GM23338 (cell line): ENCODE results near the gene HCN2.

ENCODE experiments used
- EZH2 ChIP-seq: fragments of 200-600 bp; sonication (generic); IDR thresholded peaks from one replicate; pipeline ENCODE4 v1.8.0; 2017; ENCODE audit warnings: antibody characterized with exemption, mild to moderate bottlenecking, low read depth; ENCODE audit not compliant: unreplicated experiment
- EZH2phosphoT487 ChIP-seq: fragments of 200-600 bp; sonication (generic); IDR thresholded peaks from one replicate; pipeline ENCODE4 v1.8.1; 2018; ENCODE audit warnings: antibody characterized with exemption; ENCODE audit not compliant: unreplicated experiment
- JUNB ChIP-seq: IDR thresholded peaks from one replicate; pipeline ENCODE4 v1.6.1; 2016; ENCODE audit warnings: antibody characterized with exemption; ENCODE audit not compliant: unreplicated experiment
- POLR2AphosphoS5 ChIP-seq: IDR thresholded peaks from 2 replicates; pipeline ENCODE4 v1.6.1; 2016; ENCODE audit warnings: antibody characterized with exemption, low read depth
- TF ChIP-seq, protein P1 (sequence below): IDR thresholded peaks from 2 replicates; pipeline ENCODE4 v1.6.1; 2016; ENCODE audit warnings: antibody characterized with exemption
- TF ChIP-seq, protein P2 (sequence below): IDR thresholded peaks from one replicate; pipeline ENCODE4 v1.6.1; 2018; ENCODE audit warnings: antibody characterized with exemption; ENCODE audit not compliant: unreplicated experiment
- TF ChIP-seq, protein P3 (sequence below), 2 experiments: fragments of 200-600 bp in 1 of 2; sonication (generic) in 1 of 2; conservative IDR thresholded peaks; 2 replicates each; pipeline versions ENCODE4 v1.5.1 to v1.6.1; 2016 to 2017; ENCODE audit warnings: antibody characterized with exemption in 2 of 2, low read depth in 2 of 2, mild to moderate bottlenecking in 2 of 2, moderate library complexity in 1 of 2

DNA sequence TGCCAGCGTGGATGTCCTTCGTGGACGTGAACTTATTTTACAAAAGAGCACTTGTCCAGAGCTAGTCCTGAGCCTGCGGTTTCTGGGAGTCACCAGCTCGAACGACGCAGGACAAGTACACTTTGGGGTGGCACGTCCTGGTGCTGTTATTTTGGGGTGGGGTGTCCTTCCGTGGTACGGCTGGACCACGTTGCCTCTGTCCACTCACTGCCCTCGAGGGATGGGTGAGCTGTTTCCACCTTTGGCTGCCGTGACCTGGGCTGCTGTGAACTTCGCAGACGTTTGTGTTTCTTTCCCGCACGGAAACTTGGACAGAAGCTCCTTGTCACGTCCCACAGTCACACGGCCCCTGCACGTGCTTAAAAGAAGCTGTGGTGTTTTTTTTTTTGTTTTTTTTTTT lies 34.9 kb upstream of the HCN2 start:
- TF ChIP-seq, protein P1, sequence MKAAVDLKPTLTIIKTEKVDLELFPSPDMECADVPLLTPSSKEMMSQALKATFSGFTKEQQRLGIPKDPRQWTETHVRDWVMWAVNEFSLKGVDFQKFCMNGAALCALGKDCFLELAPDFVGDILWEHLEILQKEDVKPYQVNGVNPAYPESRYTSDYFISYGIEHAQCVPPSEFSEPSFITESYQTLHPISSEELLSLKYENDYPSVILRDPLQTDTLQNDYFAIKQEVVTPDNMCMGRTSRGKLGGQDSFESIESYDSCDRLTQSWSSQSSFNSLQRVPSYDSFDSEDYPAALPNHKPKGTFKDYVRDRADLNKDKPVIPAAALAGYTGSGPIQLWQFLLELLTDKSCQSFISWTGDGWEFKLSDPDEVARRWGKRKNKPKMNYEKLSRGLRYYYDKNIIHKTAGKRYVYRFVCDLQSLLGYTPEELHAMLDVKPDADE = no peak
- TF ChIP-seq, protein P2, sequence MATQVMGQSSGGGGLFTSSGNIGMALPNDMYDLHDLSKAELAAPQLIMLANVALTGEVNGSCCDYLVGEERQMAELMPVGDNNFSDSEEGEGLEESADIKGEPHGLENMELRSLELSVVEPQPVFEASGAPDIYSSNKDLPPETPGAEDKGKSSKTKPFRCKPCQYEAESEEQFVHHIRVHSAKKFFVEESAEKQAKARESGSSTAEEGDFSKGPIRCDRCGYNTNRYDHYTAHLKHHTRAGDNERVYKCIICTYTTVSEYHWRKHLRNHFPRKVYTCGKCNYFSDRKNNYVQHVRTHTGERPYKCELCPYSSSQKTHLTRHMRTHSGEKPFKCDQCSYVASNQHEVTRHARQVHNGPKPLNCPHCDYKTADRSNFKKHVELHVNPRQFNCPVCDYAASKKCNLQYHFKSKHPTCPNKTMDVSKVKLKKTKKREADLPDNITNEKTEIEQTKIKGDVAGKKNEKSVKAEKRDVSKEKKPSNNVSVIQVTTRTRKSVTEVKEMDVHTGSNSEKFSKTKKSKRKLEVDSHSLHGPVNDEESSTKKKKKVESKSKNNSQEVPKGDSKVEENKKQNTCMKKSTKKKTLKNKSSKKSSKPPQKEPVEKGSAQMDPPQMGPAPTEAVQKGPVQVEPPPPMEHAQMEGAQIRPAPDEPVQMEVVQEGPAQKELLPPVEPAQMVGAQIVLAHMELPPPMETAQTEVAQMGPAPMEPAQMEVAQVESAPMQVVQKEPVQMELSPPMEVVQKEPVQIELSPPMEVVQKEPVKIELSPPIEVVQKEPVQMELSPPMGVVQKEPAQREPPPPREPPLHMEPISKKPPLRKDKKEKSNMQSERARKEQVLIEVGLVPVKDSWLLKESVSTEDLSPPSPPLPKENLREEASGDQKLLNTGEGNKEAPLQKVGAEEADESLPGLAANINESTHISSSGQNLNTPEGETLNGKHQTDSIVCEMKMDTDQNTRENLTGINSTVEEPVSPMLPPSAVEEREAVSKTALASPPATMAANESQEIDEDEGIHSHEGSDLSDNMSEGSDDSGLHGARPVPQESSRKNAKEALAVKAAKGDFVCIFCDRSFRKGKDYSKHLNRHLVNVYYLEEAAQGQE = no peak
- TF ChIP-seq JUNB (no peak), EZH2 (no peak), POLR2AphosphoS5 (no peak), EZH2phosphoT487 (no peak)
- TF ChIP-seq, protein P3, sequence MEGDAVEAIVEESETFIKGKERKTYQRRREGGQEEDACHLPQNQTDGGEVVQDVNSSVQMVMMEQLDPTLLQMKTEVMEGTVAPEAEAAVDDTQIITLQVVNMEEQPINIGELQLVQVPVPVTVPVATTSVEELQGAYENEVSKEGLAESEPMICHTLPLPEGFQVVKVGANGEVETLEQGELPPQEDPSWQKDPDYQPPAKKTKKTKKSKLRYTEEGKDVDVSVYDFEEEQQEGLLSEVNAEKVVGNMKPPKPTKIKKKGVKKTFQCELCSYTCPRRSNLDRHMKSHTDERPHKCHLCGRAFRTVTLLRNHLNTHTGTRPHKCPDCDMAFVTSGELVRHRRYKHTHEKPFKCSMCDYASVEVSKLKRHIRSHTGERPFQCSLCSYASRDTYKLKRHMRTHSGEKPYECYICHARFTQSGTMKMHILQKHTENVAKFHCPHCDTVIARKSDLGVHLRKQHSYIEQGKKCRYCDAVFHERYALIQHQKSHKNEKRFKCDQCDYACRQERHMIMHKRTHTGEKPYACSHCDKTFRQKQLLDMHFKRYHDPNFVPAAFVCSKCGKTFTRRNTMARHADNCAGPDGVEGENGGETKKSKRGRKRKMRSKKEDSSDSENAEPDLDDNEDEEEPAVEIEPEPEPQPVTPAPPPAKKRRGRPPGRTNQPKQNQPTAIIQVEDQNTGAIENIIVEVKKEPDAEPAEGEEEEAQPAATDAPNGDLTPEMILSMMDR (conservative IDR thresholded peaks at IDR 0.05; ENCODE audit: low read depth in 2 of 2) = no peak
